ENCODE data around the gene CCDC152. TPM values are rescaled to one million over a fixed set of nuclear protein-coding genes. Genes with fewer than 3 reads are reported as not detected.
"Not testable (repeated sequence)": the region's sequence is repeated elsewhere in the genome, so short reads cannot be mapped to it uniquely, and the experiment has no call there.

CCDC152 gene, protein sequence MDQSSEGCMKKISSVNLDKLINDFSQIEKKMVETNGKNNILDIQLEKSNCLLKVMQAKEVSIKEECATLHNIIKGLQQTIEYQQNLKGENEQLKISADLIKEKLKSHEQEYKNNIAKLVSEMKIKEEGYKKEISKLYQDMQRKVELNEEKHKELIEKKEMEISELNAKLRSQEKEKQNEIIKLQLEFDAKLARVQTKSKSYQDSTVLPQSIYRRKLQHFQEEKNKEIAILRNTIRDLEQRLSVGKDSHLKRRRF
- total RNA-seq = 1 to 10 TPM; 2.5 to 3.4 TPM

DNA sequence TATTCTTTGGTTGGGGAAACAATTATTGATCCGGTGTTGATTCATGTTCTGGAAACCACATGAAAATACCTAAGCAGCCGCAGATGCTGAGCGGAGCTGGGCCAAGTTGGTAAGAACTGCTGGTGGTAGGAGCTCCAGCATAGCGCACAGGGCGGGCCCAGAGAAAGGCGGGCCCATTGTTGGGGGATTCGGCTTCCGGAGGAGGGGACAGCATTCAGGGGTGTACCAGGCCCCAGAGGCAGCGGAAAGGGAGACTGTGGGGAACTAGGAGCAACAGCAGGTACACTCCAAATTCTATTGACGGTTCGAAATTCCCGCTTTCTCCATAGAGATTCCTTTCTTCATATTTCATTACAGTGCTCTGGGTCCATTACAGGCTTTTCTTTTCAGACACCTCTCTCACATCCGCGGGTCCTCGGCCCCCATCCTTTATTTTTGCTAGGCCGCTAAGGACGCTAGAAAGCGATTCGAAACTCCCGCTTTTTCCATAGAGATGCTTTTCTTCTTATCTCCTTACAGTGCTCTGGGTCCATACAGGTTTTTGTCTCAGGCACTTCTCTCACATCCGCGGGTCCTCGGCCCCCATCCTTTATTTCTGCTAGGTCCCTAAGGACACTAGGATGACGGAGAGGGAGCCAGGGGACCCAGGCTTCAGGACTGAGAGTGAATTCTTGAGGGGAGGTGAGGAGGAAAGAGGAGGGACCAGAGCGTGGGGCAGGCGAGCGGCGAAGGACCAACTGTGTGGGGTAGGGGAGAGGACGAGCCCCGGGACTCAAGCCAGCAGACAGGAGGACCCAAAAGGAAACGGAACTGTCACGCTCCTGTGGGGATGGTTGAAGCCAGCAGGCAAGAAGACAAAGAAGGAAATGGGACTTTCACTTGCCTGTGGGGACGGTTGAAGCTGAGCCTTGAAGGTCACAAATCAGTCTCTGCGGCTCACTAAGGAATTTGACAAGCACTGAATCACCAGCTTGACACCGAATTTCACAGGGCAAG is at the start of gene CCDC152:
CCDC152 (plus strand) TSS at position 213 of the 996 bp plus-strand sequence. CDS start 2,304 bp downstream, outside the sequence.
- peaks cover 14% of the 10 kb centered on the region for H3K4me1 Mint-ChIP-seq
- H3K27me3 Mint-ChIP-seq = peaks cover 16% of the 10 kb centered on the region
- CTCF ChIA-PET = no interaction called here
- no peaks in the 10 kb centered on the region for H3K9me3 Mint-ChIP-seq
- POLR2A ChIA-PET = interaction anchor here (0.9 to 1.1 kb wide), 3 partner anchors 9 to 38 kb away, joined by 3 to 5 read pairs (median 4); no protein-coding TSS in a partner anchor
- H3K36me3 Mint-ChIP-seq (ENCODE audit: low read depth) = no peaks in the 10 kb centered on the region
- H3K4me3 Mint-ChIP-seq = peak within 1 kb of the TSS; percentile 73
- peak within 1 kb of the TSS; percentile 5 for H3K27ac Mint-ChIP-seq
- peak; percentile 52 for DNase-seq

- no peak overlapping the region for H3K4me3 Mint-ChIP-seq
- no peaks in the 10 kb centered on the region for H3K9me3 Mint-ChIP-seq
- peaks cover 35% of the 10 kb centered on the region for H3K4me1 Mint-ChIP-seq
- no peak overlapping the region for H3K27ac Mint-ChIP-seq
- no peak for DNase-seq
- peaks cover 16% of the 10 kb centered on the region for H3K27me3 Mint-ChIP-seq
- no peaks in the 10 kb centered on the region for H3K36me3 Mint-ChIP-seq (ENCODE audit: low read depth)
- ChIA-PET POLR2A (no interaction called here), CTCF (no interaction called here)
Measured at GRCh38 chr5:42715785-42716184, 40.8 kb upstream of the CCDC152 start.

DNA sequence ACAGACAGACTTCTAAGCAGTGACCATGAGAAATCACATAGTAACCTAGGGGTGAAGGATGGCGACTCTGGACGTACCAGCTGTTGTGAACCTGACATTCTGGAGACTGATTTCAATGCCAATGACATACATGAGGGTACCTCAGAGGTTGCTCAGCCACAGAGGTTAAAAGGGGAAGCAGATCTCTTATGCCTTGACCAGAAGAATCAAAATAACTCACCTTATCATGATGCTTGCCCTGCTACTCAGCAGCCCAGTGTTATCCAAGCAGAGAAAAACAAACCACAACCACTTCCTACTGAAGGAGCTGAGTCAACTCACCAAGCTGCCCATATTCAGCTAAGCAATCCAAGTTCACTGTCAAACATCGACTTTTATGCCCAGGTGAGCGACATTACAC is 38.0 kb upstream of the CCDC152 start:
- ChIA-PET POLR2A (interaction anchor here (0.6 to 1.5 kb wide), 10 partner anchors 26 to 1881 kb away, joined by 3 to 6 read pairs (median 4); partner anchors contain the start of genes CCDC152 and ZNF131), CTCF (interaction anchor here (0.7 to 1.7 kb wide), 4 partner anchors 26 to 171 kb away, joined by 3 to 8 read pairs (median 5); no protein-coding TSS in a partner anchor)
- Mint-ChIP-seq H3K36me3 (ENCODE audit: low read depth) (no peaks in the 10 kb centered on the region), H3K27me3 (peaks cover 11% of the 10 kb centered on the region), H3K4me3 (peak overlapping the region; percentile 24), H3K27ac (peak overlapping the region; percentile 80), H3K9me3 (no peaks in the 10 kb centered on the region), H3K4me1 (peaks cover 47% of the 10 kb centered on the region)
- DNase-seq = peak; percentile 64

DNA sequence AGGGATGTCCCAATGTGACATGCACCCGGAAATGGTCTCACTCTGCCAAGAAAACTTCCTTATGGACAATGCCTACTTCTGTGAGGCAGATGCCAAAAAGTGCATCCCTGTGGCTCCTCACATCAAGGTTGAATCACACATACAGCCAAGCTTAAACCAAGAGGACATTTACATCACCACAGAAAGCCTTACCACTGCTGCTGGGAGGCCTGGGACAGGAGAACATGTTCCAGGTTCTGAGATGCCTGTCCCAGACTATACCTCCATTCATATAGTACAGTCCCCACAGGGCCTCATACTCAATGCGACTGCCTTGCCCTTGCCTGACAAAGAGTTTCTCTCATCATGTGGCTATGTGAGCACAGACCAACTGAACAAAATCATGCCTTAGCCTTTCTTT is 37.6 kb upstream of the CCDC152 start:
- POLR2A ChIA-PET = interaction anchor here (0.6 to 1.5 kb wide), 10 partner anchors 26 to 1881 kb away, joined by 3 to 6 read pairs (median 4); partner anchors contain the start of genes CCDC152 and ZNF131
- Mint-ChIP-seq H3K4me1 (peaks cover 47% of the 10 kb centered on the region), H3K4me3 (peak overlapping the region; percentile 24), H3K27ac (peak overlapping the region; percentile 80), H3K9me3 (no peaks in the 10 kb centered on the region), H3K27me3 (peaks cover 12% of the 10 kb centered on the region), H3K36me3 (ENCODE audit: low read depth) (no peaks in the 10 kb centered on the region)
- CTCF ChIA-PET = interaction anchor here (1.5 to 1.7 kb wide), 2 partner anchors 26 to 48 kb away, joined by 6 to 8 read pairs; no protein-coding TSS in a partner anchor
- peak; percentile 41 for DNase-seq

DNA sequence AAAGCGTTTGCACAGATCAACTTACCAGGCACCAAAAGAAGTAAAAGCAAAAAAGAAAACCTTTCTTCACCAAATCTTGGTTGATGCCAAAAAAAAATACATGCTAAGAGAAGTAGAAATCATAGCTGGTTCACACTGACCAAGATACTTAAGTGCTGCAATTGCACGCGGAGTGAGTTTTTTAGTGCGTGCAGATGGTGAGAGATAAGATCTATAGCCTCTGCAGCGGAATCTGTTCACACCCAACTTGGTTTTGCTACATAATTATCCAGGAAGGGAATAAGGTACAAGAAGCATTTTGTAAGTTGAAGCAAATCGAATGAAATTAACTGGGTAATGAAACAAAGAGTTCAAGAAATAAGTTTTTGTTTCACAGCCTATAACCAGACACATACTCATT is 36.4 kb upstream of the CCDC152 start:
- Mint-ChIP-seq H3K4me3 (peak overlapping the region; percentile 45), H3K4me1 (peaks cover 47% of the 10 kb centered on the region), H3K27me3 (peaks cover 9% of the 10 kb centered on the region), H3K9me3 (no peaks in the 10 kb centered on the region), H3K27ac (peak overlapping the region; percentile 81), H3K36me3 (ENCODE audit: low read depth) (no peaks in the 10 kb centered on the region)
- POLR2A ChIA-PET = no interaction called here
- CTCF ChIA-PET = interaction anchor here (2.6 kb wide), 1 partner anchor 25 kb away, joined by 11 read pairs; no protein-coding TSS in a partner anchor
- peak; percentile 54 for DNase-seq

GRCh38 chr5:42721484-42721883 is 35.1 kb upstream of the CCDC152 start:
- ChIA-PET CTCF (interaction anchor here (0.9 to 2.6 kb wide), 3 partner anchors 24 to 666 kb away, joined by 3 to 11 read pairs (median 7); no protein-coding TSS in a partner anchor), POLR2A (interaction anchor here (0.9 kb wide), 1 partner anchor 229 kb away, joined by 3 read pairs; no protein-coding TSS in a partner anchor)
- Mint-ChIP-seq H3K9me3 (no peaks in the 10 kb centered on the region), H3K4me1 (peaks cover 42% of the 10 kb centered on the region), H3K27ac (peak overlapping the region; percentile 41), H3K27me3 (peaks cover 22% of the 10 kb centered on the region), H3K36me3 (ENCODE audit: low read depth) (no peaks in the 10 kb centered on the region), H3K4me3 (no peak overlapping the region)
- DNase-seq = no peak

GRCh38 chr5:42734531-42735058 is 22.0 kb upstream of the CCDC152 start:
- POLR2A ChIA-PET; H3K36me3 Mint-ChIP-seq (ENCODE audit: low read depth); H3K9me3 Mint-ChIP-seq; CTCF ChIA-PET; H3K4me1 Mint-ChIP-seq; DNase-seq; H3K27me3 Mint-ChIP-seq; H3K27ac Mint-ChIP-seq; H3K4me3 Mint-ChIP-seq: not testable (repeated sequence)

DNA sequence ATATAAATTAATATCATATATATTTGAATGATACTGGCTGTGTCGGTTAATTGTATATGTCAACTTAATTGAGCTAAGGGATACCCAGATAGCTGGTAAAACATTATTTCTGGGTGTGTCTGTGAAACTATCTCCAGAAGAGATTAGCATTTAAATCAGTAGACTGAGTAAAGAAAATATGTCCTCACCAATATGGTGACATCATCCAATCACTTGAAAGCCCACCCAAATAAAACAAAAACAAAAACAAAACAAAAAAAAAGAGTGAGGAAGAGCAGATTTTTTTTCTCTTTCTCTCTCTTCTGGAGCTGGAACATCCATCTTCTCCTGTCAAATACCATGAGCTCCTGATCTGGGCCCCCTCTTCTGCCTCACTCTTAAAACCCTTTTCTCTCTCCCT is 15.7 kb upstream of the CCDC152 start:
- DNase-seq = no peak
- no peaks in the 10 kb centered on the region for H3K4me1 Mint-ChIP-seq
- H3K9me3 Mint-ChIP-seq = peaks cover 2% of the 10 kb centered on the region
- no peak overlapping the region for H3K4me3 Mint-ChIP-seq
- POLR2A ChIA-PET = no interaction called here
- no peak overlapping the region for H3K27ac Mint-ChIP-seq
- H3K36me3 Mint-ChIP-seq (ENCODE audit: low read depth) = no peaks in the 10 kb centered on the region
- H3K27me3 Mint-ChIP-seq = peaks cover 1% of the 10 kb centered on the region
- CTCF ChIA-PET = interaction anchor here (1.4 kb wide), 1 partner anchor 149 kb away, joined by 6 read pairs; no protein-coding TSS in a partner anchor

DNA sequence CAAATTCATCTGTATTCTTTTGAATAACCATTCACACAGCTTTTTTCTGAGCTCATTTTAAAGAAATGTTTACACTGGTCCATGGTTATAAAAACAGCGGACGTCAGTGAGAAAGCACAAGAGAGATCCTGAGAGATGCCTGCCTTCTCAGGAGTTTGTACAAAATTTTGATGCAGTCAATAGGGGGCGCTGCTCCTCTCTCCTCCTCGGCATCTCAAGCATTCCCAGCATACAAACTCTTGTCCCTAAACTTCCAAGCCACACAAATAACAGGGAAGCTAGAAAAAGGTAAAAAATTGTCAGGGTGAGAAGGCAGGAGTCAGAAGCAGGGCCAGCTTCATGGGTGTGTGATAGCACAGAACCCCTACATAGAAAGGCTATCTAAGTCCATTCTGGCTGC is 11.2 kb upstream of the CCDC152 start:
- Mint-ChIP-seq H3K36me3 (ENCODE audit: low read depth) (no peaks in the 10 kb centered on the region), H3K9me3 (peaks cover 2% of the 10 kb centered on the region), H3K27me3 (peaks cover 1% of the 10 kb centered on the region), H3K27ac (no peak overlapping the region), H3K4me3 (no peak overlapping the region), H3K4me1 (peaks cover 9% of the 10 kb centered on the region)
- ChIA-PET POLR2A (interaction anchor here (0.6 kb wide), 1 partner anchor 11 kb away, joined by 3 read pairs; the partner anchor contains the start of gene CCDC152), CTCF (interaction anchor here (1.2 to 2.9 kb wide), 4 partner anchors 16 to 27 kb away, joined by 3 to 11 read pairs (median 6); no protein-coding TSS in a partner anchor)
- no peak for DNase-seq

GRCh38 chr5:42745856-42746255 is 10.8 kb upstream of the CCDC152 start:
- Mint-ChIP-seq H3K9me3 (peaks cover 2% of the 10 kb centered on the region), H3K27me3 (peaks cover 1% of the 10 kb centered on the region), H3K27ac (no peak overlapping the region), H3K4me3 (no peak overlapping the region), H3K36me3 (ENCODE audit: low read depth) (no peaks in the 10 kb centered on the region), H3K4me1 (peaks cover 9% of the 10 kb centered on the region)
- ChIA-PET POLR2A (no interaction called here), CTCF (interaction anchor here (1.2 to 2.9 kb wide), 4 partner anchors 17 to 27 kb away, joined by 3 to 11 read pairs (median 6); no protein-coding TSS in a partner anchor)
- DNase-seq = no peak

GRCh38 chr5:42749020-42749419 is 7.6 kb upstream of the CCDC152 start:
- no peak overlapping the region for H3K27ac Mint-ChIP-seq
- no peak overlapping the region for H3K4me3 Mint-ChIP-seq
- peaks cover 9% of the 10 kb centered on the region for H3K4me1 Mint-ChIP-seq
- DNase-seq = no peak
- no peaks in the 10 kb centered on the region for H3K36me3 Mint-ChIP-seq (ENCODE audit: low read depth)
- ChIA-PET CTCF (no interaction called here), POLR2A (no interaction called here)
- H3K27me3 Mint-ChIP-seq = no peaks in the 10 kb centered on the region
- no peaks in the 10 kb centered on the region for H3K9me3 Mint-ChIP-seq

DNA sequence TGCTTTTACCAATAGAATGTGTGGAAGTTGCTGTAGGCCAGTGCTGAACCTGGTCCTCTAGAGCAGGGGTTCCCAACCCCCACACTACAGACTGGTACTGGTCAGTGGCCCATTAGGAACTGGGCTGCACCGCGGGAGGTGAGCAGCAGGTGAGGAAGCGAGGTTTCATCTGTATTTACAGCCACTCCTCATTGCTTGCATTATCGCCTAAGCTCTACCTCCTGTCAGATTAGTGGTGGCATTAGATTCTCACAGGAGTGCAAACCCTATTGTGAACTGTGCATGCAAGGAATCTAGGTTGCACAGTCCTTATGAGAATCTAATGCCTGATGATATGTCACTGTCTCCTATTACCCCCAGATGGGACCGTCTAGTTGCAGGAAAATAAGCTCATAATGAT is 6.1 kb upstream of the CCDC152 start:
- no peak for DNase-seq
- Mint-ChIP-seq H3K4me3 (no peak overlapping the region), H3K9me3 (no peaks in the 10 kb centered on the region), H3K4me1 (peaks cover 9% of the 10 kb centered on the region), H3K36me3 (ENCODE audit: low read depth) (no peaks in the 10 kb centered on the region), H3K27ac (no peak overlapping the region), H3K27me3 (no peaks in the 10 kb centered on the region)
- CTCF ChIA-PET = no interaction called here
- POLR2A ChIA-PET = interaction anchor here (0.7 kb wide), 1 partner anchor 32 kb away, joined by 4 read pairs; no protein-coding TSS in a partner anchor
